Measurements from ENCODE around the gene LRP11. TPM values are rescaled to one million over a fixed set of nuclear protein-coding genes. Genes with fewer than 3 reads are reported as not detected.
A peak's percentile ranks its signal among the peaks of the same experiment; 100 is the strongest.

LRP11 gene
- total and polyA plus RNA-seq, 9 of the 15 experiments (the other 6 are each of a cell fraction or from before 2014, with no cell fraction given) = 0.51 to 3.5 (median 2.4) TPM

GRCh38 chr6:149869275-149869892 is 5.2 kb upstream of the LRP11 start (continued):
- TF ChIP-seq IRF1 (CRISPR knock-in tag; IDR thresholded peaks at IDR 0.05; ENCODE audit: borderline replicate concordance) (no peak), POLR2AphosphoS5 (IDR thresholded peaks at IDR 0.05; ENCODE audit: control insufficient read depth, insufficient read depth, low read depth, low read length) (no peak), CTBP1 (IDR thresholded peaks at IDR 0.05; ENCODE audit: borderline replicate concordance) (no peak), TAF1 (IDR thresholded peaks at IDR 0.05; ENCODE audit: control insufficient read depth, extremely low read depth, insufficient read depth, low read length, severe bottlenecking) (no peak), IRF2 (CRISPR knock-in tag; IDR thresholded peaks at IDR 0.05) (no peak), ATF2 (CRISPR knock-in tag; IDR thresholded peaks at IDR 0.05) (no peak), BRF1 (IDR thresholded peaks at IDR 0.05; ENCODE audit: borderline replicate concordance, extremely low read depth, insufficient read length) (no peak), FOXA3 (CRISPR knock-in tag; conservative IDR thresholded peaks at IDR 0.05 in 1 of 2, IDR thresholded peaks at IDR 0.05 in 1 of 2) (peak; percentile 56 to 90; a peak in 3 of 4 replicates), E2F5 (CRISPR knock-in tag; IDR thresholded peaks at IDR 0.05) (no peak), ESRRA (IDR thresholded peaks at IDR 0.05; ENCODE audit: borderline replicate concordance, low read depth) (no peak), TCFL5 (CRISPR knock-in tag; conservative IDR thresholded peaks at IDR 0.05) (no peak), PHB2 (IDR thresholded peaks at IDR 0.05; ENCODE audit: low read depth) (no peak)
- TF ChIP-seq, protein P1, sequence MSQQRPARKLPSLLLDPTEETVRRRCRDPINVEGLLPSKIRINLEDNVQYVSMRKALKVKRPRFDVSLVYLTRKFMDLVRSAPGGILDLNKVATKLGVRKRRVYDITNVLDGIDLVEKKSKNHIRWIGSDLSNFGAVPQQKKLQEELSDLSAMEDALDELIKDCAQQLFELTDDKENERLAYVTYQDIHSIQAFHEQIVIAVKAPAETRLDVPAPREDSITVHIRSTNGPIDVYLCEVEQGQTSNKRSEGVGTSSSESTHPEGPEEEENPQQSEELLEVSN (IDR thresholded peaks at IDR 0.05; ENCODE audit: borderline replicate concordance in 1 of 2, extremely low read depth in 1 of 2, insufficient read depth in 1 of 2, insufficient read length in 1 of 2, low read depth in 1 of 2, low read length in 1 of 2, poor library complexity in 1 of 2, severe bottlenecking in 1 of 2) = no peak
- TF ChIP-seq, protein P2, sequence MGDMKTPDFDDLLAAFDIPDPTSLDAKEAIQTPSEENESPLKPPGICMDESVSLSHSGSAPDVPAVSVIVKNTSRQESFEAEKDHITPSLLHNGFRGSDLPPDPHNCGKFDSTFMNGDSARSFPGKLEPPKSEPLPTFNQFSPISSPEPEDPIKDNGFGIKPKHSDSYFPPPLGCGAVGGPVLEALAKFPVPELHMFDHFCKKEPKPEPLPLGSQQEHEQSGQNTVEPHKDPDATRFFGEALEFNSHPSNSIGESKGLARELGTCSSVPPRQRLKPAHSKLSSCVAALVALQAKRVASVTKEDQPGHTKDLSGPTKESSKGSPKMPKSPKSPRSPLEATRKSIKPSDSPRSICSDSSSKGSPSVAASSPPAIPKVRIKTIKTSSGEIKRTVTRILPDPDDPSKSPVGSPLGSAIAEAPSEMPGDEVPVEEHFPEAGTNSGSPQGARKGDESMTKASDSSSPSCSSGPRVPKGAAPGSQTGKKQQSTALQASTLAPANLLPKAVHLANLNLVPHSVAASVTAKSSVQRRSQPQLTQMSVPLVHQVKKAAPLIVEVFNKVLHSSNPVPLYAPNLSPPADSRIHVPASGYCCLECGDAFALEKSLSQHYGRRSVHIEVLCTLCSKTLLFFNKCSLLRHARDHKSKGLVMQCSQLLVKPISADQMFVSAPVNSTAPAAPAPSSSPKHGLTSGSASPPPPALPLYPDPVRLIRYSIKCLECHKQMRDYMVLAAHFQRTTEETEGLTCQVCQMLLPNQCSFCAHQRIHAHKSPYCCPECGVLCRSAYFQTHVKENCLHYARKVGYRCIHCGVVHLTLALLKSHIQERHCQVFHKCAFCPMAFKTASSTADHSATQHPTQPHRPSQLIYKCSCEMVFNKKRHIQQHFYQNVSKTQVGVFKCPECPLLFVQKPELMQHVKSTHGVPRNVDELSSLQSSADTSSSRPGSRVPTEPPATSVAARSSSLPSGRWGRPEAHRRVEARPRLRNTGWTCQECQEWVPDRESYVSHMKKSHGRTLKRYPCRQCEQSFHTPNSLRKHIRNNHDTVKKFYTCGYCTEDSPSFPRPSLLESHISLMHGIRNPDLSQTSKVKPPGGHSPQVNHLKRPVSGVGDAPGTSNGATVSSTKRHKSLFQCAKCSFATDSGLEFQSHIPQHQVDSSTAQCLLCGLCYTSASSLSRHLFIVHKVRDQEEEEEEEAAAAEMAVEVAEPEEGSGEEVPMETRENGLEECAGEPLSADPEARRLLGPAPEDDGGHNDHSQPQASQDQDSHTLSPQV (IDR thresholded peaks at IDR 0.05) = no peak; the same call in 1 of the 2 replicates
- TF ChIP-seq, protein P3, sequence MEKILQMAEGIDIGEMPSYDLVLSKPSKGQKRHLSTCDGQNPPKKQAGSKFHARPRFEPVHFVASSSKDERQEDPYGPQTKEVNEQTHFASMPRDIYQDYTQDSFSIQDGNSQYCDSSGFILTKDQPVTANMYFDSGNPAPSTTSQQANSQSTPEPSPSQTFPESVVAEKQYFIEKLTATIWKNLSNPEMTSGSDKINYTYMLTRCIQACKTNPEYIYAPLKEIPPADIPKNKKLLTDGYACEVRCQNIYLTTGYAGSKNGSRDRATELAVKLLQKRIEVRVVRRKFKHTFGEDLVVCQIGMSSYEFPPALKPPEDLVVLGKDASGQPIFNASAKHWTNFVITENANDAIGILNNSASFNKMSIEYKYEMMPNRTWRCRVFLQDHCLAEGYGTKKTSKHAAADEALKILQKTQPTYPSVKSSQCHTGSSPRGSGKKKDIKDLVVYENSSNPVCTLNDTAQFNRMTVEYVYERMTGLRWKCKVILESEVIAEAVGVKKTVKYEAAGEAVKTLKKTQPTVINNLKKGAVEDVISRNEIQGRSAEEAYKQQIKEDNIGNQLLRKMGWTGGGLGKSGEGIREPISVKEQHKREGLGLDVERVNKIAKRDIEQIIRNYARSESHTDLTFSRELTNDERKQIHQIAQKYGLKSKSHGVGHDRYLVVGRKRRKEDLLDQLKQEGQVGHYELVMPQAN (IDR thresholded peaks at IDR 0.05; ENCODE audit: borderline replicate concordance) = no peak
